GM12872 (cell line): ENCODE data around the gene PRKCB.

Experiments used
- TF ChIP-seq, protein P1 (sequence below): IDR thresholded peaks from 3 replicates; pipeline ENCODE4 v1.5.1; 2011; ENCODE audit warnings: low read depth, mild to moderate bottlenecking, low read length, moderate library complexity; ENCODE audit not compliant: insufficient read depth

Gene PRKCB

GRCh38 chr16:23940111-23940510 lies 104.3 kb downstream of the PRKCB start:
- TF ChIP-seq, protein P1, sequence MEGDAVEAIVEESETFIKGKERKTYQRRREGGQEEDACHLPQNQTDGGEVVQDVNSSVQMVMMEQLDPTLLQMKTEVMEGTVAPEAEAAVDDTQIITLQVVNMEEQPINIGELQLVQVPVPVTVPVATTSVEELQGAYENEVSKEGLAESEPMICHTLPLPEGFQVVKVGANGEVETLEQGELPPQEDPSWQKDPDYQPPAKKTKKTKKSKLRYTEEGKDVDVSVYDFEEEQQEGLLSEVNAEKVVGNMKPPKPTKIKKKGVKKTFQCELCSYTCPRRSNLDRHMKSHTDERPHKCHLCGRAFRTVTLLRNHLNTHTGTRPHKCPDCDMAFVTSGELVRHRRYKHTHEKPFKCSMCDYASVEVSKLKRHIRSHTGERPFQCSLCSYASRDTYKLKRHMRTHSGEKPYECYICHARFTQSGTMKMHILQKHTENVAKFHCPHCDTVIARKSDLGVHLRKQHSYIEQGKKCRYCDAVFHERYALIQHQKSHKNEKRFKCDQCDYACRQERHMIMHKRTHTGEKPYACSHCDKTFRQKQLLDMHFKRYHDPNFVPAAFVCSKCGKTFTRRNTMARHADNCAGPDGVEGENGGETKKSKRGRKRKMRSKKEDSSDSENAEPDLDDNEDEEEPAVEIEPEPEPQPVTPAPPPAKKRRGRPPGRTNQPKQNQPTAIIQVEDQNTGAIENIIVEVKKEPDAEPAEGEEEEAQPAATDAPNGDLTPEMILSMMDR = no peak

- TF ChIP-seq, protein P1 = no peak
Measured at GRCh38 chr16:23941025-23941424, 105.2 kb downstream of the PRKCB start.

DNA sequence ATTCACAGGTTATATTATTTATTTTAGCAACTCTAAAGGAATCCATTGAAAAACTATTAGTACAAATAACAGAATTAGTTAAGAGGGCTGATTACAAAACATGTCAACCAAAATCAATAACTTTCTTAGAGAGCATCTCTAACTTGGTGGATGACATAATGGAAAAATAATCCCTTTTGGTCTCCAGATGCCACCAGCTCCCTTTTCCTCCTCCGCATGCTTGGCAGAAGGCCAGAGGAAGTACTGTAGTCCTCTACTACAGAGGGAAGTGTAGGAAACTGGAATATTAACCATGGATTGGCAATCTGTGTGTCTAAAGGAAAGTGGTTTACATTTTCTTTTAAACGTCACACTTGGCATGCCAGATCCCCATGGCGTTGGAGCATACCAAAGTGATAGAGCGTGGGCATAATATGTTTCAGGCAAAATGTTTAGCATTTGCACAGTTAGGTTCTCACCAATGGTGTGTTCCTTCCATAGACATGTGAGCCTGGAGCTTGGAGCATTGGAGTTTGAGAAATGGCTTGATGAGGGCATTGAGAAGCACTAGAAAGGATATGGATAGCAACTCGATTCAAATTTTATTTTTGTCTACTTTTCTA lies 106.3 kb downstream of the PRKCB start:
- TF ChIP-seq, protein P1 = no peak

GRCh38 chr16:23943604-23944003 lies 107.8 kb downstream of the PRKCB start:
- TF ChIP-seq, protein P1 = no peak

DNA sequence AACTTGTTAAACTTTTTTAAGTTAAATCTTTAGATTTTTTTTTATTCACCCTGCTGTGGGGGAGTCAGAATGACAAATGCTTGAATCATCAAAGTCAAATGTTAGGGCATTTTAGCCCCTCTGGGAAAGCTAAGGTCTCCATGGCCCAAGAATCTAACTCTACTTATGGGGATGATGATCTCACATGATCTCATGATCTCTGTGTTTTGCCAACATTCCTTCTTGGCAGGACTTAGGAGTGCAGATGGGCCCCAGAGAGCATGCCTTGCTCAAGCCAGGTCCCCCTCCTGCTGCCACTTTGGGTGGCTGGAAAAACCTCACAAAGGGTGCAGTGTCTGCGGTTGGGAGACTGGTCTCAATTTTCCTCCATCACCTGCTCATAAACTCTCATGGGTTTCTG lies 108.6 kb downstream of the PRKCB start:
- TF ChIP-seq, protein P1 = no peak

GRCh38 chr16:23945243-23945642 lies 109.5 kb downstream of the PRKCB start:
- TF ChIP-seq, protein P1 = no peak

- TF ChIP-seq, protein P1 = no peak
Measured at GRCh38 chr16:23947838-23948237, 112.1 kb downstream of the PRKCB start.
